ENCODE data around the gene SNRPD3. TPM values are rescaled to one million over a fixed set of nuclear protein-coding genes. Genes with fewer than 3 reads are reported as not detected.

The SNRPD3 gene
- total RNA-seq, 4 donors from 2014 or later = 63.8 to 110 (median 87.6) TPM

DNA sequence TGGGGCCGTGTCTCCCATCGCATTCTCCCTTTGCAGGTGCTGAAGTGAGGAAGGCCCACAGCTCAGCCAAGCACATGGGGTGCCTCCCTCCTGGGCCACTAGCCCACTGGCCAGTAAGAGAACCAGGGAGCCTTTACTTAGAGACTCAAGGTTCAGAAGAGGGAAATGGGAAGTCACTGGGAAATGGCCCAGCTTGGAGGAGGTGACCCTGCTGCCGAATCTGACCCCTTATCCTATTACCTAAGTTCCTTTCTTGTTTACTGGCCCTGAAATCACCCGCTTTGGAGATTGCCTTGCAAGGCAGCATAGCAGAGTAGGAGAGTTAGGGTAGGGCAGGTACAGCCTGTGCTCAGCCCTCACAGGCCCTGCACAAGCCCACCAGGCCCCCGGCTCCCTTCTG lies 36.3 kb upstream of the SNRPD3 start:
- no peak for DNase-seq (ENCODE audit: extremely low spot score)
- H3K27me3 ChIP-seq = peaks cover 0 to under 1% (median 0%) of the 10 kb centered on the region in 4 donors
- TF ChIP-seq POLR2A (IDR thresholded peaks at IDR 0.05; ENCODE audit: low read depth) (no peak), POLR2AphosphoS5 (IDR thresholded peaks at IDR 0.05) (no peak), EP300 (IDR thresholded peaks at IDR 0.05) (no peak)
- TF ChIP-seq, protein P1, sequence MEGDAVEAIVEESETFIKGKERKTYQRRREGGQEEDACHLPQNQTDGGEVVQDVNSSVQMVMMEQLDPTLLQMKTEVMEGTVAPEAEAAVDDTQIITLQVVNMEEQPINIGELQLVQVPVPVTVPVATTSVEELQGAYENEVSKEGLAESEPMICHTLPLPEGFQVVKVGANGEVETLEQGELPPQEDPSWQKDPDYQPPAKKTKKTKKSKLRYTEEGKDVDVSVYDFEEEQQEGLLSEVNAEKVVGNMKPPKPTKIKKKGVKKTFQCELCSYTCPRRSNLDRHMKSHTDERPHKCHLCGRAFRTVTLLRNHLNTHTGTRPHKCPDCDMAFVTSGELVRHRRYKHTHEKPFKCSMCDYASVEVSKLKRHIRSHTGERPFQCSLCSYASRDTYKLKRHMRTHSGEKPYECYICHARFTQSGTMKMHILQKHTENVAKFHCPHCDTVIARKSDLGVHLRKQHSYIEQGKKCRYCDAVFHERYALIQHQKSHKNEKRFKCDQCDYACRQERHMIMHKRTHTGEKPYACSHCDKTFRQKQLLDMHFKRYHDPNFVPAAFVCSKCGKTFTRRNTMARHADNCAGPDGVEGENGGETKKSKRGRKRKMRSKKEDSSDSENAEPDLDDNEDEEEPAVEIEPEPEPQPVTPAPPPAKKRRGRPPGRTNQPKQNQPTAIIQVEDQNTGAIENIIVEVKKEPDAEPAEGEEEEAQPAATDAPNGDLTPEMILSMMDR (IDR thresholded peaks at IDR 0.05) = no peak
- H3K4me3 ChIP-seq = no peak overlapping the region
- H3K9me3 ChIP-seq = no peaks in the 10 kb centered on the region
- intact Hi-C loops (cut with DNase I) = loop anchor here (10.0 kb wide), 1 partner anchor 175 kb away; no protein-coding TSS in a partner anchor
- H3K27ac ChIP-seq (replicated peaks in 1 of 4) = no peak overlapping the region
- 86% methylated on average over 5 of the region's 5 CpGs for WGBS
- no peaks in the 10 kb centered on the region for H3K36me3 ChIP-seq
- H3K4me1 ChIP-seq = peaks cover 8 to 38% (median 25%) of the 10 kb centered on the region in 4 donors

DNA sequence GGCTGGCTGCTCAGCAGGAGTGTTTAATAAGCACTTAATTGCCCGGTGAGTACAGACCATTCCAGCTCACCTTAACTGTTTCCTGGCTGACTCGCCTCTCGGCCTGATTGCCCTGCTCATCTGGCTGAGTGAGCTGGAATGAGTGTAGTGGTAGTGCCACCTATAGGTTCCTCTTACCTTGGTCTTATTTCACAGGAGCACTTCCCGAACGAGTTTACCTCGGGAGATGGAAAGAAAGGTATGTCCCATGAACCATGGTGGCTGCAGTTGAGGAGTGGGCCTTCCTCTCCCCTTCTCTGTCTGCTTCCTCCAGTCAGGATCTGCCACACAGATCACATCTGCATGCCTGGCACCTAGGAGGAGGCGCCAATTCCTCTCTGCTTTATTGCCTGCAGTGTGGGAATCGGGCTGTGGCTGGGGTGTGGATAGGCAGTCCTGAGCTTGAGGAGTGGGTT lies 34.0 kb upstream of the SNRPD3 start:
- Histone ChIP-seq H3K27ac (replicated peaks in 1 of 4) (no peak overlapping the region), H3K4me3 (no peak overlapping the region), H3K27me3 (no peaks in the 10 kb centered on the region), H3K36me3 (no peaks in the 10 kb centered on the region), H3K4me1 (peaks cover 15 to 38% (median 26%) of the 10 kb centered on the region in 4 donors), H3K9me3 (no peaks in the 10 kb centered on the region)
- DNase-seq (ENCODE audit: extremely low spot score) = no peak
- intact Hi-C loops (cut with DNase I) = loop anchor here (5.0 kb wide), 2 partner anchors 100 to 200 kb away; no protein-coding TSS in a partner anchor
- 0% methylated on average over 1 of the region's 8 CpGs for WGBS
- TF ChIP-seq POLR2A (IDR thresholded peaks at IDR 0.05; ENCODE audit: low read depth) (no peak), POLR2AphosphoS5 (IDR thresholded peaks at IDR 0.05) (no peak), EP300 (IDR thresholded peaks at IDR 0.05) (no peak)
- TF ChIP-seq, protein P1 (IDR thresholded peaks at IDR 0.05) = peak; percentile 21 to 39 (median 25)

DNA sequence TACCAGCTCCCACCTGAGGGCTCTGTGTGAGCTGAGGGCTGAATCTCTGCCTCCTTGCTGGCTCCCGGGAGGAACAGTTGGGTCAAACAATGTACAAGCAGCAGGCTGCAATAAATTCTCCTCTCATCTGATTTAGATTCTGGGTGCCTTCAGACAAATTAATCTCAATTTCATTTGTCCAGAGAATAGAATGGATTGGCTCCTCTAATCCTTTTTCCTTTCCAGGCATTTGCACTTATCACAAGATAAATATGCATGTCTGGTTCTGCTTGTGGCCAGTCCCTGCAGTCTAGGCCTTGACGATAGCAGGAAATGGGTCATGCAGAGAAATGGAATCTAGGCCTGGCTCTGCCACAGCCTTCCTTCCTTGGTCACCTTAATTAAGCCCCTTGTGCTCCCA lies 31.9 kb upstream of the SNRPD3 start:
- intact Hi-C loops (cut with DNase I) = loop anchor here (5.0 kb wide), 2 partner anchors 102 to 202 kb away; no protein-coding TSS in a partner anchor
- 48% methylated on average over 2 of the region's 2 CpGs for WGBS
- TF ChIP-seq POLR2A (IDR thresholded peaks at IDR 0.05; ENCODE audit: low read depth) (no peak), EP300 (IDR thresholded peaks at IDR 0.05) (no peak)
- Histone ChIP-seq H3K27me3 (no peaks in the 10 kb centered on the region), H3K4me3 (no peak overlapping the region), H3K27ac (replicated peaks in 1 of 4) (peak overlapping the region in 3 of 4 donors; percentile 4 to 47 (median 34)), H3K9me3 (no peaks in the 10 kb centered on the region), H3K4me1 (peaks cover 15 to 36% (median 26%) of the 10 kb centered on the region in 4 donors), H3K36me3 (no peaks in the 10 kb centered on the region)
- no peak for DNase-seq (ENCODE audit: extremely low spot score)

DNA sequence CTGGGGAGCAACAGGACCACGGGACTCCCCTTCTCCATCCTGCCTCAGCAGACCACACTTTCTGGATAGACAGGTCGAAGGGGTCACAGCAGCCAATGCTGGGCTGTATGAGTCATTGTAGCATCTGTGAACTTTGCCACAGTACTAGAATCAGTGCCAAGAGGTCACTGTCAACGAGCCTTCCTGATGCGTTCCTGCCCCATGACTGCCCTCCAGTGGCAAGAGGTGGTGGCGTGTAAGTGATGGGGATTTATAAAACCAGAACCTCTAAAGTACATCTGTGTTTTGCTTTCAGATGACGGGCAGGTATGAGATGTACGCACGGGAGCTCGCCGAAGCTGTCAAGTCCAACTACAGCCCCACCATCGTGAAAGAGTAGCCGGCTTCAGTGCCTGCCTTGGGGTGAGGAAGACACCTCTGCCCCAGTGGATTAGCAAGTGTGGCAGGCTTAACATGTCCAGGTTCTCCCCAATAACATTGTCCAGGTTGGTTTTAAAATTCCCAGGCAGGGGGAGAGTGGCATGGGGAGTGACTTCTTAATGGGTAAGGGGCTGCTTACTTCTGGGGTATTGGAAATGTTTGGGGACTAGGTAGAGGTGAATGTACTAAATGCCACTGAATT lies 30.3 kb upstream of the SNRPD3 start:
- intact Hi-C loops (cut with DNase I) = no loop called here
- no peaks in the 10 kb centered on the region for H3K36me3 ChIP-seq
- H3K27ac ChIP-seq (replicated peaks in 1 of 4) = peak overlapping the region in 1 of 4 donors; percentile 47

DNA sequence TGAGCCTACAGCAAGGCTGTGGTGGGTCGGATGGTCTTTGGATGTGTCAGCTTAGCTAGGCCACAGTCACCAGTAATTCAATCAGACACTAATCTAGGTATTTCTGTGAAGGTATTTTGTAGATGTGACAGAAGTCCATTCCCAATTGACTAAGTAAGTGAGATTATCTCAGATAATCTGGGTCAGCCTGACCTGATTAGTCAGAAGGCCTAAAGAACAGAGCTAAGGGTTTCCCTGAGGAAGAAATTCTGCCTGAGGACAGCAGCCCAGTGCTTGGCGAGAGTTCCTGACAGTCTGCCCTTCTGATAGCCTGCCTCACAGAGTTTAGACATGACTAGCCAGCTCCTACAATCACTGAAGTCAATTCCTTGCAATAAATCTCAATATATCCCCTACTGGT lies 29.6 kb upstream of the SNRPD3 start:
- intact Hi-C loops (cut with DNase I) = no loop called here
- no peaks in the 10 kb centered on the region for H3K27me3 ChIP-seq
- TF ChIP-seq POLR2A (IDR thresholded peaks at IDR 0.05; ENCODE audit: low read depth) = no peak
- TF ChIP-seq, protein P1 (IDR thresholded peaks at IDR 0.05) = no peak
- no peak for TF ChIP-seq POLR2AphosphoS5 (IDR thresholded peaks at IDR 0.05)
- no peak for TF ChIP-seq EP300 (IDR thresholded peaks at IDR 0.05)
- H3K9me3 ChIP-seq = no peaks in the 10 kb centered on the region
- 59% methylated on average over 2 of the region's 2 CpGs for WGBS
- no peak overlapping the region for H3K27ac ChIP-seq (replicated peaks in 1 of 4)
- H3K4me3 ChIP-seq = no peak overlapping the region
- H3K36me3 ChIP-seq = no peaks in the 10 kb centered on the region
- H3K4me1 ChIP-seq = peaks cover 15 to 34% (median 26%) of the 10 kb centered on the region in 4 donors
- DNase-seq (ENCODE audit: extremely low spot score) = no peak

More for the DNA sequence above, 30.3 kb upstream of the SNRPD3 start:
- Histone ChIP-seq H3K27me3 (no peaks in the 10 kb centered on the region), H3K4me1 (peaks cover 15 to 36% (median 26%) of the 10 kb centered on the region in 4 donors), H3K4me3 (no peak overlapping the region), H3K9me3 (no peaks in the 10 kb centered on the region)
- DNase-seq (ENCODE audit: extremely low spot score) = peak; percentile 95
- WGBS = 10% methylated on average over 10 of the region's 12 CpGs
- TF ChIP-seq POLR2AphosphoS5 (IDR thresholded peaks at IDR 0.05) = peak; percentile 35 to 53
- TF ChIP-seq POLR2A (IDR thresholded peaks at IDR 0.05; ENCODE audit: low read depth) = no peak
- TF ChIP-seq, protein P1 (IDR thresholded peaks at IDR 0.05) = peak; percentile 75 to 87 (median 78)
- no peak for TF ChIP-seq EP300 (IDR thresholded peaks at IDR 0.05)
